ENCODE results near the gene DOCK10.

Gene DOCK10

DNA sequence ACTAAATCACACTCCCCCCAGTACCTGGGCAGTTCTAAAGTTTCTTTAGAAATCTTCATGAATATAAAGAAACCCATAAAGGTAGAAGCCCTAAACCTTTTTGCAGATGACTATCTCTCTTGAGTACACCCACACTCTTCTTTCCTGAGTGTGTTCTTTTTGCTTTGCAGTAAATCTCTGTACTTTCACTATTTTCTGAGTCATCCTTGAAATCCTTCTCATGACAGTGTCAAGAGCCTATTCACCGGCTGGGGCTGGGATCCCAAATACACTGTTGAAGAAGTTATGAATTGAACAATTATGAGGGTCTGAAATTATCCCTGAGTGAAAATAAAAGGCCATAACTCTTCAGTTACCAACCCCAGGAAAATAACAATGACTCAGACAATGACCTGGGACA, 192.2 kb downstream of the DOCK10 start:
- Histone ChIP-seq H4K20me1 (no peaks in the 10 kb centered on the region), H3K27ac (no peak overlapping the region), H3K9me3 (no peaks in the 10 kb centered on the region), H3K9ac (no peak overlapping the region), H3K36me3 (peaks cover 93% of the 10 kb centered on the region), H3K27me3 (no peaks in the 10 kb centered on the region), H3K4me1 (no peaks in the 10 kb centered on the region), H3K4me2 (no peak overlapping the region), H3K4me3 (no peak overlapping the region)
- no peak for TF ChIP-seq Cebpa-rat (IDR thresholded peaks at IDR 0.05)

DNA sequence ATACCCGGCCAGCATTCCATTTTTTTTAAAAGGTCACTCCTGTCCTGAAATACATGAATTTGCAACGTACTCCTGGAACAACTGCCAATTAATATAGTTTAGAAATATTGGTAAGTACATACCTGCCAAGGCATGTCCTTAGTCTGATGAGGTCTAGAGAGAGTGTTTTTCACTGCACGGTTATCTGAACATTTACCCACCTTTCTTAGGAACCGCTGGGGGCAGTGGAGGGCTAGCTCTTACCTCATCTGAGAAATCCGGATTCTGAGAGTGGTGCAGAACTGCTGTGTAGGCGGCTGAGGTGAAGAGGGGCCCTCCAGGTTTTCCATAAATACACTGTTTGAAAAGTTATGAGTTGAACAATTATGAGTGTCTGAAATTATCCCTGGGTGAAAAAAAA, 193.0 kb downstream of the DOCK10 start:
- H3K9me3 ChIP-seq = no peaks in the 10 kb centered on the region
- no peak overlapping the region for H3K4me2 ChIP-seq
- no peaks in the 10 kb centered on the region for H4K20me1 ChIP-seq
- peaks cover 93% of the 10 kb centered on the region for H3K36me3 ChIP-seq
- TF ChIP-seq Cebpa-rat (IDR thresholded peaks at IDR 0.05) = no peak
- no peak overlapping the region for H3K9ac ChIP-seq
- H3K27me3 ChIP-seq = no peaks in the 10 kb centered on the region
- no peaks in the 10 kb centered on the region for H3K4me1 ChIP-seq
- H3K4me3 ChIP-seq = no peak overlapping the region
- H3K27ac ChIP-seq = no peak overlapping the region

DNA sequence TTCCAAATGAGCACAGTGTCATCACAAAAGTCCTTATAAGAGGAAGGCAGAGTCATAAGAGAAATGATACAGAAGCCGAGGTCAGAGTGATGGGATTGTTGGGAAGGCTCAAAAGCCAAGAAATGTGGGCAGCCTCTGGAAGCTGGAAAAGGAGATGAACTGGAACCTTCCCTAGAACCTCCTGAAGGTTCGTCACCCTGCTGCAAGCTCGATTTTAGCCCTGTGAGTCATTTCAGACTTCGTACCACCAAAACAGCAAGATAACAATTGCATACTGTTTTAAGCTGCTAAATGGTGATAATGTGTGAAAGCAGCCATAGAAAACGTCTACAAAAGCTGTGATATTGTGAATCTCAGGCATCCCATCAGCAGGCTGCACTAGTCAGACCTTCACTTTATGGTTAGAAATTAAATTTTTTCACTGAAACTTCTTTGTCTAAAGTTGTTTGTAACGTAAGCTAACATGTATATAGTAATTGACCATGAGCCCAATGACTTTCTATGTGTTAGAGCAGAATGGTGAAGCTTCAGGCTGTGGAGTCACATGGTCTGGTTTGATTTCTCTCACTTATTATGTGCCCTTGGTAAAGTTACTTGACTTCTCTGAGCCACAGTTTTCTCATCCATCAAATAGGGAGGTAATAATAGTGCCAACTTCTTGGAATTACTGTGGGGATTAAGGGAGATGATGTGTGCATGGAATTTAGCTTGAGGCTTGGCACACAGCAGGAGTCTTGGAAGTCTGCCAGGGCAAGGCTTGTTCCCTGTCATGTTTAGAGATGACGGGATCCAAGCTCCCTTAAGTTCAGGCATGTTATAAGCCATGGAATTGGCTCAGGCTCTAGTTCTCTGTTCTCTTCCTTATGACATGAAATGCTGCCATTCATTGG, 194.1 kb downstream of the DOCK10 start:
- Histone ChIP-seq H3K27me3 (no peaks in the 10 kb centered on the region), H3K4me2 (no peak overlapping the region), H3K4me1 (no peaks in the 10 kb centered on the region), H3K27ac (no peak overlapping the region), H3K36me3 (peaks cover 99% of the 10 kb centered on the region), H3K9me3 (no peaks in the 10 kb centered on the region), H4K20me1 (no peaks in the 10 kb centered on the region), H3K4me3 (no peak overlapping the region), H3K9ac (no peak overlapping the region)
- TF ChIP-seq Cebpa-rat (IDR thresholded peaks at IDR 0.05) = no peak

DNA sequence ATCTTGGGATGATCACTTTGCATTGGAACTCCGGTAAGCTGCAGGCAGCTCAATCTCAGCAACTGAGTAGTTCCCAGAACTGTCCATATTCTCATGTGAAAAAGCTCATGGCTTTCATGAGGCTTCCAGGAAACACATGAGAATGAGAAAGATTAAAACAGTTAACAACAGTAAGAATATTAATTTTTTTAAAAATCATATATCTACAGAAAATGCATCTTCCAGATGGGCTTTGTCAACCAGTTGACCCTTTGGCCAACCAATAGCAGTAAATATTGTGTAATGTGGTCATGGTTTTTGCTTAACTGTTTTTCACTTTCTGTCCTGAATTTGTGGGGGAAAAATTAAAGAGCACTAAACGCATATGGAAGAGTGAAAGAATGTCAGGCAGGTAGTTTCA, 194.9 kb downstream of the DOCK10 start:
- Histone ChIP-seq H3K27me3 (no peaks in the 10 kb centered on the region), H3K4me1 (no peaks in the 10 kb centered on the region), H3K4me3 (no peak overlapping the region), H4K20me1 (no peaks in the 10 kb centered on the region), H3K9me3 (no peaks in the 10 kb centered on the region), H3K27ac (no peak overlapping the region), H3K4me2 (no peak overlapping the region), H3K36me3 (peaks cover 100% of the 10 kb centered on the region), H3K9ac (no peak overlapping the region)
- TF ChIP-seq Cebpa-rat (IDR thresholded peaks at IDR 0.05) = no peak

DNA sequence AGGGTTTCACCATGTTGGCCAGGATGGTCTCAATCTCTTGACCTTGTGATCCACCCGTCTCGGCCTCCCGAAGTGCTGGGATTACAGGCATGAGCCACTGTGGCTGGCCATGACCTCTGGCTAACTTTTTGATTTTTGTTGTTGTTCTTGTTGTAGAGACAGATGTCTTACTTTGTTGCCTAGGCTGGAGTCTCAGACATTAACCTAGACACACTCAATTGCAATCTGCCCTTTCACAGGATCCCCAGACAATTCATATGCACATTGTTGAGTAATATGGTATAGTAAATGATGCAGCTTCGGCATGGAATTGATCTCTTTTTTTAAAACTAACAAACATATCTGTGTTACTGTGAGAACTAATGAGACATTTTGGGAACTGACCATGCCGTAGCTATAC, 195.6 kb downstream of the DOCK10 start:
- no peaks in the 10 kb centered on the region for H3K9me3 ChIP-seq
- H3K27me3 ChIP-seq = no peaks in the 10 kb centered on the region
- no peaks in the 10 kb centered on the region for H3K4me1 ChIP-seq
- no peaks in the 10 kb centered on the region for H4K20me1 ChIP-seq
- no peak overlapping the region for H3K27ac ChIP-seq
- no peak for TF ChIP-seq Cebpa-rat (IDR thresholded peaks at IDR 0.05)
- H3K4me3 ChIP-seq = no peak overlapping the region
- no peak overlapping the region for H3K4me2 ChIP-seq
- peaks cover 100% of the 10 kb centered on the region for H3K36me3 ChIP-seq
- H3K9ac ChIP-seq = no peak overlapping the region

DNA sequence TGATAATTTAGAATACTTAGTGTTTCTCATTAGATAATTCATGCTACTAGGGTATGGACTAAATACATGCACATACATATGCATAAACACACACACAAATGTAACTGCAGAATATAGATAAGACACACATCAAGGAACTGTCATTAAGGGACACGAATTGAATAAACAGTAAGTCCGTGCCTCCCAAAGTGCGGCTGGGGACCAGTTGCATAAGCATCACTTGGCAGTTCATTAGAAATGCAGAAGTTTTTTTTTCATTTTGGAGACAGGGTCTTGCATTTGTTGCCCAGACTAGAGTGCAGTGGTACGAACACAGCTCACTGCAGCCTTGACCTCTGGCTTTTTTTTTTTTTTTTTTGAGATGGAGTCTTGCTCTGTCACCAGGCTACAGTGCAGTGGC, 196.1 kb downstream of the DOCK10 start:
- peaks cover 98% of the 10 kb centered on the region for H3K36me3 ChIP-seq
- H3K27ac ChIP-seq = no peak overlapping the region
- TF ChIP-seq Cebpa-rat (IDR thresholded peaks at IDR 0.05) = no peak
- H3K4me2 ChIP-seq = no peak overlapping the region
- H3K9ac ChIP-seq = no peak overlapping the region
- no peaks in the 10 kb centered on the region for H3K9me3 ChIP-seq
- no peaks in the 10 kb centered on the region for H3K4me1 ChIP-seq
- no peaks in the 10 kb centered on the region for H4K20me1 ChIP-seq
- H3K4me3 ChIP-seq = no peak overlapping the region
- H3K27me3 ChIP-seq = no peaks in the 10 kb centered on the region

DNA sequence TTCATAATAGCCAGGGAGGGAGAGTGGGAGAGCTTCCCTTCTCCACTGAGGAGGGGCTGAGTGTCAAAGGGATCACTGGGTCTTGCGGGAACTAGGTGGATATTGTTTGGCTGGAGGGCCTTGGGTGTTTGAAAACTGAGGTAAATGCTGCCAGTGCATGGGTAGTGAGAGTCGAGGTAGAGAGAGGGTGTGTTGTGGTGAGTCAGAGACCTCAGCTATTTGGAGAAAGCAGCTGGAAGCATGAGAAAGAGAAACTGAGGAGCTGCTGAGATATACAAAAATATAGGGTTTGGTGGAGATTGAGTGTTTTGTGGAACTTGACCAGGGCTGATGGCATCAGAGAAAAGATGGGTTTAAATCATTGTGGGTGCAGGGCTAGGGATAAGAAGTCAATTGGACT, 199.1 kb downstream of the DOCK10 start:
- peaks cover 97% of the 10 kb centered on the region for H3K36me3 ChIP-seq

DNA sequence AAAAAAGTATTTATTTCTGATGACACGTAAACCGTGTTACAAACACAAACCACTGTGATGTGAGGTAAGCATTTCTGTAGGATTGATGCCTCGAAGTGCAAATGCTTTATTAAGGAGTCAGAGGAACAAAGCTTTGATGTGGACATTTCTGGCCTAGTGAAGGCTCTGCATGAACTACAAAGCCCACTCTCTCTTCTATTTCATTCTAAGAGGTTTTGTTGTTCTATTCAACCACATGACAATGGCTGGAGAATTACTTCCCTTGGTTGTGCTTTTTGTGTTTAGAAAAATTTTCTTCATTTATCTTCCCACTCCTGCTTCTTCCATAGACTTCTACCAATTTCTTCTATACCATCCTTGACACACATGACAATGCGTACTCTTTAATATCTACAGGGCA, 200.4 kb downstream of the DOCK10 start:
- Histone ChIP-seq H3K9me3 (no peaks in the 10 kb centered on the region), H3K4me2 (no peak overlapping the region), H3K27me3 (no peaks in the 10 kb centered on the region), H3K9ac (no peak overlapping the region), H3K36me3 (peaks cover 97% of the 10 kb centered on the region), H3K4me1 (no peaks in the 10 kb centered on the region), H4K20me1 (no peaks in the 10 kb centered on the region), H3K4me3 (no peak overlapping the region), H3K27ac (no peak overlapping the region)
- no peak for TF ChIP-seq Cebpa-rat (IDR thresholded peaks at IDR 0.05)

More for the DNA sequence above, 199.1 kb downstream of the DOCK10 start:
- Histone ChIP-seq H3K9me3 (no peaks in the 10 kb centered on the region), H3K9ac (no peak overlapping the region), H3K27me3 (no peaks in the 10 kb centered on the region), H4K20me1 (no peaks in the 10 kb centered on the region), H3K4me3 (no peak overlapping the region), H3K4me1 (no peaks in the 10 kb centered on the region), H3K4me2 (no peak overlapping the region), H3K27ac (no peak overlapping the region)
- TF ChIP-seq Cebpa-rat (IDR thresholded peaks at IDR 0.05) = no peak

DNA sequence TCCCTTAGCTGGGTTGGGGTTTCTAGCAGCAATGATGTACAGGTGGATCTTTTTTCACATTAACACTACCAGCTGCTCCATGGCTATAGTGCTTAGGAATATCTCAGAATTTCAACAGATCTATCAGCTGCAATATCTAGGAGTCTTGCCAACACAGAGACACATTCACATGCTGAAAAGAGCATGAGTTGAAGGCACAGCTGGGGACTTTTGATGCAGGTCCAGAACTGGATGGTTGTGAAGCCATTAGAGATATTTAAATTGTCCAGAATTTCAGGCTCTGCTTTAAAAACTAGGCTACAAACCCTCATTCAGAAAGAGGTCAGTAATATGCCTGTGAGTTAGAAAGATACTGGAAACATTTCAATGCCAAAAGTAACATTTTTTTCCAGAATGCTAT, 203.9 kb downstream of the DOCK10 start:
- Histone ChIP-seq H3K4me3 (no peak overlapping the region), H4K20me1 (no peaks in the 10 kb centered on the region), H3K27ac (no peak overlapping the region), H3K4me2 (no peak overlapping the region), H3K4me1 (no peaks in the 10 kb centered on the region), H3K9me3 (no peaks in the 10 kb centered on the region), H3K36me3 (peaks cover 97% of the 10 kb centered on the region), H3K9ac (no peak overlapping the region), H3K27me3 (no peaks in the 10 kb centered on the region)
- no peak for TF ChIP-seq Cebpa-rat (IDR thresholded peaks at IDR 0.05)

DNA sequence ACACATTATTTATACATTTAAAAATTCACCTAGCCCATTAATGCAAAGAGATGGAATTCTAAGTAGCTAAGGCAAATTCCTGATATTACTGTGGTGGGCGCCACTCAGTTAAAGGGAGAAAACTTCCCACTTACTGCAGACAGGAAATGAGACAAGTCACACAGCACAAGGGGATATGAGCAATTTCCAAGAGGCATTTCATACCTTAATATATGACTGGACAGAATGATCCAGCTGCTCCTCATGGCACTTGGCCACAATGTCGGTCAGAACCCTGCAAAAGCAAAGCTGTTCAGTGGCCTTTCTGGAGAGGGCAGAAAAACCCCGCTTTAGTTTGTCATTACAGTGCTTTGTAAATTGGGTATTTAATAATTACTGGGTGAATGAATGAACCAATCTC, 204.7 kb downstream of the DOCK10 start:
- H3K4me2 ChIP-seq = no peak overlapping the region
- H3K9ac ChIP-seq = no peak overlapping the region
- TF ChIP-seq Cebpa-rat (IDR thresholded peaks at IDR 0.05) = no peak
- no peaks in the 10 kb centered on the region for H3K4me1 ChIP-seq
- no peaks in the 10 kb centered on the region for H3K27me3 ChIP-seq
- no peak overlapping the region for H3K27ac ChIP-seq
- no peaks in the 10 kb centered on the region for H3K9me3 ChIP-seq
- H3K4me3 ChIP-seq = no peak overlapping the region
- no peaks in the 10 kb centered on the region for H4K20me1 ChIP-seq
- peaks cover 97% of the 10 kb centered on the region for H3K36me3 ChIP-seq
